ENCODE results near the gene ERI2. TPM values are rescaled to one million over a fixed set of nuclear protein-coding genes. Genes with fewer than 3 reads are reported as not detected.

The ERI2 gene
- total RNA-seq, 1 experiment from 2014 or later = 16.9 TPM

DNA sequence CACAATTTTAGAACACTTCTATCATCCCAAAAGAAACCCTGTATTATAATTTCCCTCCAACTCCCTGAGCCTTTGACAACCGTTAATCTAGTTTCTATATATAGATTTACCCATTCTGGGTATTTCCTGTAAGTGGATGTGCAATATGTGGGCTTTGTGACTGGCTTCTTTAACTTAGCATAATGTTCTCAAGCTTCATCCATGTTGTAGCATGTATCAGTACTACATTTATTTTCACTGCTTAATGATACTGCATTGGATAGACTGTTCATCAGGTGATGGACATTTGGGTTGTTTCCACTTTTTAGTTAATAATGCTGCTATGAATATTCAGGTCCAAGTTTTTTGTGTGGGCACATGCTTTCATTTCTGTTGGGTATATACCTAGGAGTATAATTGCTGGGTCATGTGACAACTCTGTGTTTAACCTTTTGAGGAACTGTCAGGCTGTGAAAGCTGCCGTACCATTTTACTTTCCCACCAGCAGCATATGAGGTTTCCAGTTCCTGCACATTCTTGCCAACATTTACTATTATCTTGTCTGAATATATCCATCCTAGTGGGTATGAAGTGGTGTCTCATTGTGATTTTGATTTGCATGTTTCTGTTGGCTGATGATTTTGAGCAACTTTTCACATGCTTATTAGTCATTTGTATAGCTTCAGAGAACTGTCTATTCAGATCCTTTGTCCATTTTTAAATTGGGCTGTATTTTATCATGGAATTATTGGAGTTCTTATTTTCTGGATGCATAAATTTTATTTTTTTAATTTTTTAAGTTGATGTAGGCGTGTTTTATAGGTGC is 16.5 kb upstream of the ERI2 start (continued):
- TF ChIP-seq, protein P1, sequence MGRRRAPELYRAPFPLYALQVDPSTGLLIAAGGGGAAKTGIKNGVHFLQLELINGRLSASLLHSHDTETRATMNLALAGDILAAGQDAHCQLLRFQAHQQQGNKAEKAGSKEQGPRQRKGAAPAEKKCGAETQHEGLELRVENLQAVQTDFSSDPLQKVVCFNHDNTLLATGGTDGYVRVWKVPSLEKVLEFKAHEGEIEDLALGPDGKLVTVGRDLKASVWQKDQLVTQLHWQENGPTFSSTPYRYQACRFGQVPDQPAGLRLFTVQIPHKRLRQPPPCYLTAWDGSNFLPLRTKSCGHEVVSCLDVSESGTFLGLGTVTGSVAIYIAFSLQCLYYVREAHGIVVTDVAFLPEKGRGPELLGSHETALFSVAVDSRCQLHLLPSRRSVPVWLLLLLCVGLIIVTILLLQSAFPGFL (CRISPR knock-in tag; IDR thresholded peaks at IDR 0.05; ENCODE audit: borderline replicate concordance) = no peak
- TF ChIP-seq HMGA2 (CRISPR knock-in tag; IDR thresholded peaks at IDR 0.05) = no peak
- TF ChIP-seq, protein P2, sequence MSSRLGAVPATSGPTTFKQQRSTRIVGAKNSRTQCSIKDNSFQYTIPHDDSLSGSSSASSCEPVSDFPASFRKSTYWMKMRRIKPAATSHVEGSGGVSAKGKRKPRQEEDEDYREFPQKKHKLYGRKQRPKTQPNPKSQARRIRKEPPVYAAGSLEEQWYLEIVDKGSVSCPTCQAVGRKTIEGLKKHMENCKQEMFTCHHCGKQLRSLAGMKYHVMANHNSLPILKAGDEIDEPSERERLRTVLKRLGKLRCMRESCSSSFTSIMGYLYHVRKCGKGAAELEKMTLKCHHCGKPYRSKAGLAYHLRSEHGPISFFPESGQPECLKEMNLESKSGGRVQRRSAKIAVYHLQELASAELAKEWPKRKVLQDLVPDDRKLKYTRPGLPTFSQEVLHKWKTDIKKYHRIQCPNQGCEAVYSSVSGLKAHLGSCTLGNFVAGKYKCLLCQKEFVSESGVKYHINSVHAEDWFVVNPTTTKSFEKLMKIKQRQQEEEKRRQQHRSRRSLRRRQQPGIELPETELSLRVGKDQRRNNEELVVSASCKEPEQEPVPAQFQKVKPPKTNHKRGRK (CRISPR knock-in tag; IDR thresholded peaks at IDR 0.05; ENCODE audit: borderline replicate concordance) = no peak
- TF ChIP-seq ZNF317 (CRISPR knock-in tag; IDR thresholded peaks at IDR 0.05; ENCODE audit: borderline replicate concordance, low read depth) = no peak
- TF ChIP-seq, protein P3, sequence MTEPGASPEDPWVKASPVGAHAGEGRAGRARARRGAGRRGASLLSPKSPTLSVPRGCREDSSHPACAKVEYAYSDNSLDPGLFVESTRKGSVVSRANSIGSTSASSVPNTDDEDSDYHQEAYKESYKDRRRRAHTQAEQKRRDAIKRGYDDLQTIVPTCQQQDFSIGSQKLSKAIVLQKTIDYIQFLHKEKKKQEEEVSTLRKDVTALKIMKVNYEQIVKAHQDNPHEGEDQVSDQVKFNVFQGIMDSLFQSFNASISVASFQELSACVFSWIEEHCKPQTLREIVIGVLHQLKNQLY (CRISPR knock-in tag; IDR thresholded peaks at IDR 0.05) = no peak

DNA sequence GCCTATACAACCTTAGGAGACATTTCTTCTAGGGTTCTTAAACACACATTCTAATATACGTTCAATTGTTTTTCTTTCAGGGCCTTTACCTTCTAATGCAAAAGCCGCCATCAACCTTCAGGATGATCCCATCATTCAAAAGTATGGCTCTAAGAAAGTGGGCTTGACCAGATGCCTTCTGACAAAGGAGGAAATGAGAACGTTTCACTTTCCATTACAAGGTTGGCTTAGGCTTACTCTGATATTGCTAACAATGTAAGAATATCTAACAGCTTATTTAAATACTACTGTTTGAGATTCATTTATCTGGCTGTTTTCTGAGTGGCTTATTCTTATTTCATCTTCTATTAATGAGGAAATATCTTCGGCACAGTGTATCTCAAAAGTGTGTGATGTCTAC is 15.4 kb upstream of the ERI2 start:
- H3K36me3 Mint-ChIP-seq = peaks cover 21% of the 10 kb centered on the region
- no peak overlapping the region for H3K27ac Mint-ChIP-seq
- peaks cover 3% of the 10 kb centered on the region; the same call in 1 of the 2 replicates for H3K9me3 Mint-ChIP-seq
- H3K4me3 Mint-ChIP-seq = no peak overlapping the region
- TF ChIP-seq, protein P4, sequence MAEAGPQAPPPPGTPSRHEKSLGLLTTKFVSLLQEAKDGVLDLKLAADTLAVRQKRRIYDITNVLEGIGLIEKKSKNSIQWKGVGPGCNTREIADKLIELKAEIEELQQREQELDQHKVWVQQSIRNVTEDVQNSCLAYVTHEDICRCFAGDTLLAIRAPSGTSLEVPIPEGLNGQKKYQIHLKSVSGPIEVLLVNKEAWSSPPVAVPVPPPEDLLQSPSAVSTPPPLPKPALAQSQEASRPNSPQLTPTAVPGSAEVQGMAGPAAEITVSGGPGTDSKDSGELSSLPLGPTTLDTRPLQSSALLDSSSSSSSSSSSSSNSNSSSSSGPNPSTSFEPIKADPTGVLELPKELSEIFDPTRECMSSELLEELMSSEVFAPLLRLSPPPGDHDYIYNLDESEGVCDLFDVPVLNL (CRISPR knock-in tag; IDR thresholded peaks at IDR 0.05; ENCODE audit: borderline replicate concordance, low read depth) = no peak
- TF ChIP-seq ATF1 (CRISPR knock-in tag; IDR thresholded peaks at IDR 0.05) (no peak), EMX1 (CRISPR knock-in tag; IDR thresholded peaks at IDR 0.05) (no peak), ZNF317 (CRISPR knock-in tag; IDR thresholded peaks at IDR 0.05; ENCODE audit: borderline replicate concordance, low read depth) (no peak), CREB1 (CRISPR knock-in tag; IDR thresholded peaks at IDR 0.05) (no peak)
- TF ChIP-seq, protein P5, sequence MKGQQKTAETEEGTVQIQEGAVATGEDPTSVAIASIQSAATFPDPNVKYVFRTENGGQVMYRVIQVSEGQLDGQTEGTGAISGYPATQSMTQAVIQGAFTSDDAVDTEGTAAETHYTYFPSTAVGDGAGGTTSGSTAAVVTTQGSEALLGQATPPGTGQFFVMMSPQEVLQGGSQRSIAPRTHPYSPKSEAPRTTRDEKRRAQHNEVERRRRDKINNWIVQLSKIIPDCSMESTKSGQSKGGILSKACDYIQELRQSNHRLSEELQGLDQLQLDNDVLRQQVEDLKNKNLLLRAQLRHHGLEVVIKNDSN (CRISPR knock-in tag; IDR thresholded peaks at IDR 0.05) = no peak
- TF ChIP-seq, protein P6, sequence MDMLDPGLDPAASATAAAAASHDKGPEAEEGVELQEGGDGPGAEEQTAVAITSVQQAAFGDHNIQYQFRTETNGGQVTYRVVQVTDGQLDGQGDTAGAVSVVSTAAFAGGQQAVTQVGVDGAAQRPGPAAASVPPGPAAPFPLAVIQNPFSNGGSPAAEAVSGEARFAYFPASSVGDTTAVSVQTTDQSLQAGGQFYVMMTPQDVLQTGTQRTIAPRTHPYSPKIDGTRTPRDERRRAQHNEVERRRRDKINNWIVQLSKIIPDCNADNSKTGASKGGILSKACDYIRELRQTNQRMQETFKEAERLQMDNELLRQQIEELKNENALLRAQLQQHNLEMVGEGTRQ (CRISPR knock-in tag; IDR thresholded peaks at IDR 0.05) = no peak
- TF ChIP-seq, protein P7, sequence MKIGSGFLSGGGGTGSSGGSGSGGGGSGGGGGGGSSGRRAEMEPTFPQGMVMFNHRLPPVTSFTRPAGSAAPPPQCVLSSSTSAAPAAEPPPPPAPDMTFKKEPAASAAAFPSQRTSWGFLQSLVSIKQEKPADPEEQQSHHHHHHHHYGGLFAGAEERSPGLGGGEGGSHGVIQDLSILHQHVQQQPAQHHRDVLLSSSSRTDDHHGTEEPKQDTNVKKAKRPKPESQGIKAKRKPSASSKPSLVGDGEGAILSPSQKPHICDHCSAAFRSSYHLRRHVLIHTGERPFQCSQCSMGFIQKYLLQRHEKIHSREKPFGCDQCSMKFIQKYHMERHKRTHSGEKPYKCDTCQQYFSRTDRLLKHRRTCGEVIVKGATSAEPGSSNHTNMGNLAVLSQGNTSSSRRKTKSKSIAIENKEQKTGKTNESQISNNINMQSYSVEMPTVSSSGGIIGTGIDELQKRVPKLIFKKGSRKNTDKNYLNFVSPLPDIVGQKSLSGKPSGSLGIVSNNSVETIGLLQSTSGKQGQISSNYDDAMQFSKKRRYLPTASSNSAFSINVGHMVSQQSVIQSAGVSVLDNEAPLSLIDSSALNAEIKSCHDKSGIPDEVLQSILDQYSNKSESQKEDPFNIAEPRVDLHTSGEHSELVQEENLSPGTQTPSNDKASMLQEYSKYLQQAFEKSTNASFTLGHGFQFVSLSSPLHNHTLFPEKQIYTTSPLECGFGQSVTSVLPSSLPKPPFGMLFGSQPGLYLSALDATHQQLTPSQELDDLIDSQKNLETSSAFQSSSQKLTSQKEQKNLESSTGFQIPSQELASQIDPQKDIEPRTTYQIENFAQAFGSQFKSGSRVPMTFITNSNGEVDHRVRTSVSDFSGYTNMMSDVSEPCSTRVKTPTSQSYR (CRISPR knock-in tag; IDR thresholded peaks at IDR 0.05) = no peak
- TF ChIP-seq, protein P2 (CRISPR knock-in tag; IDR thresholded peaks at IDR 0.05; ENCODE audit: borderline replicate concordance) = no peak
- no peak for ATAC-seq
- CTCF ChIA-PET = no interaction called here
- POLR2A ChIA-PET = no interaction called here
- no peaks in the 10 kb centered on the region for H3K4me1 Mint-ChIP-seq
- no peaks in the 10 kb centered on the region for H3K27me3 Mint-ChIP-seq (ENCODE audit: low read depth)
- DNase-seq (ENCODE audit: low spot score) = no peak

All from WTC11 (cell line).